Measurements from ENCODE around the gene PSMD11. TPM values are rescaled to one million over a fixed set of nuclear protein-coding genes. Genes with fewer than 3 reads are reported as not detected.
A peak's percentile ranks its signal among the peaks of the same experiment; 100 is the strongest.

PSMD11 gene
- total RNA-seq, 1 experiment from 2014 or later, result 169 TPM

DNA sequence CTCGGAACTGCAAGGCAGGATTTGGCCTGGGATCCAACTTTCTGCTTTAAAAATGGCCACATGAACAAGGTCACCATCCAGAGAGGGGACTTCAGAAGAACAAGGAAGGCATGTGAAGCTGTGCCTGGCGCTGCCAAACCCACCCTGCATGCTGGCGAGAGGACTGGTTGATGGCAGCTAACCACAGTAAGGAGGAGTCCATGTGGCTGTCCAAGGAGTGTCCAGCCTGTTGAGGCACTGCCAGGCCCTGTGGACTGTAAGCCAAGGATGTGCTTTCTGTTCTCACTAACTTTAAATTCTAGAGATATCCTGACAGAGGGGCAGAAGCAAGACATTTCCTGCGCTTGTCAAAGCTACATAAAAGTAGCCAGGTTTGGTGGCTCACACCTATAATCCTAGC lies 82.8 kb downstream of the PSMD11 start:
- no peak overlapping the region for H2BK5ac ChIP-seq (ENCODE audit: insufficient read length, low read length)
- H3K79me1 ChIP-seq (ENCODE audit: insufficient read depth, low read depth, low read length, poor library complexity, severe bottlenecking), result no peaks in the 10 kb centered on the region
- H4K91ac ChIP-seq (ENCODE audit: insufficient read length, low read depth, low read length), result no peak overlapping the region
- H3K4ac ChIP-seq (ENCODE audit: low read depth, low read length), result no peak overlapping the region
- no peak overlapping the region for H2AK5ac ChIP-seq (ENCODE audit: insufficient read length, low read length)
- Mint-ChIP-seq H3K4me1 (peaks cover 18 to 22% of the 10 kb centered on the region in 2 experiments), H3K27me3 (ENCODE audit: low read depth) (no peaks in the 10 kb centered on the region), H3K4me3 (no peak overlapping the region), H3K27ac (peak overlapping the region in 1 of 3 experiments; percentile 30; a peak in 2 of 7 replicates), H3K9me3 (no peaks in the 10 kb centered on the region), H3K36me3 (ENCODE audit: insufficient read depth in 1 of 3, low read depth in 3 of 3) (no peaks in the 10 kb centered on the region)
- no peaks in the 10 kb centered on the region for H3K79me2 ChIP-seq (ENCODE audit: insufficient read depth, low read length)
- H4K20me1 ChIP-seq (ENCODE audit: control insufficient read depth, insufficient read depth, insufficient read length), result no peaks in the 10 kb centered on the region
- H2BK20ac ChIP-seq (ENCODE audit: low read depth, low read length, poor library complexity, severe bottlenecking), result no peak overlapping the region
- H3K23me2 ChIP-seq (ENCODE audit: insufficient read length, low read depth, low read length, poor library complexity, severe bottlenecking), result no peaks in the 10 kb centered on the region
- no peak overlapping the region for H2BK15ac ChIP-seq (ENCODE audit: low read depth, low read length)
- TF ChIP-seq, protein P1, sequence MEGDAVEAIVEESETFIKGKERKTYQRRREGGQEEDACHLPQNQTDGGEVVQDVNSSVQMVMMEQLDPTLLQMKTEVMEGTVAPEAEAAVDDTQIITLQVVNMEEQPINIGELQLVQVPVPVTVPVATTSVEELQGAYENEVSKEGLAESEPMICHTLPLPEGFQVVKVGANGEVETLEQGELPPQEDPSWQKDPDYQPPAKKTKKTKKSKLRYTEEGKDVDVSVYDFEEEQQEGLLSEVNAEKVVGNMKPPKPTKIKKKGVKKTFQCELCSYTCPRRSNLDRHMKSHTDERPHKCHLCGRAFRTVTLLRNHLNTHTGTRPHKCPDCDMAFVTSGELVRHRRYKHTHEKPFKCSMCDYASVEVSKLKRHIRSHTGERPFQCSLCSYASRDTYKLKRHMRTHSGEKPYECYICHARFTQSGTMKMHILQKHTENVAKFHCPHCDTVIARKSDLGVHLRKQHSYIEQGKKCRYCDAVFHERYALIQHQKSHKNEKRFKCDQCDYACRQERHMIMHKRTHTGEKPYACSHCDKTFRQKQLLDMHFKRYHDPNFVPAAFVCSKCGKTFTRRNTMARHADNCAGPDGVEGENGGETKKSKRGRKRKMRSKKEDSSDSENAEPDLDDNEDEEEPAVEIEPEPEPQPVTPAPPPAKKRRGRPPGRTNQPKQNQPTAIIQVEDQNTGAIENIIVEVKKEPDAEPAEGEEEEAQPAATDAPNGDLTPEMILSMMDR (conservative IDR thresholded peaks at IDR 0.05), result no peak
- no peak overlapping the region for H3K27ac ChIP-seq (ENCODE audit: insufficient read length, low read depth, low read length)
- no peak for DNase-seq
- no peaks in the 10 kb centered on the region for H3K9me3 ChIP-seq (ENCODE audit: control insufficient read depth, low read depth, low read length)
- no peak overlapping the region for H2BK120ac ChIP-seq (ENCODE audit: low read depth, low read length, poor library complexity, severe bottlenecking)
- WGBS (ENCODE audit: extremely low coverage, insufficient read length, low lambda C conversion rate), result no CpG with 5 or more reads among the region's 4 CpGs
- H2BK12ac ChIP-seq (ENCODE audit: insufficient read length, low read depth, low read length), result no peak overlapping the region
- H3K27me3 ChIP-seq (ENCODE audit: insufficient read depth, low read length), result no peaks in the 10 kb centered on the region
- H4K5ac ChIP-seq (ENCODE audit: insufficient read length, low read depth, low read length), result no peak overlapping the region
- no peak overlapping the region for H2AFZ ChIP-seq (ENCODE audit: low read length)
- H3K56ac ChIP-seq (ENCODE audit: insufficient read length, low read depth, low read length), result no peak overlapping the region
- H3K14ac ChIP-seq (ENCODE audit: insufficient read depth, low read length), result no peak overlapping the region
- H3T11ph ChIP-seq (ENCODE audit: low read length), result no peak overlapping the region
- peaks cover 7% of the 10 kb centered on the region; the same call in 1 of the 2 replicates for H3K4me1 ChIP-seq (ENCODE audit: insufficient read depth, low read length)
- H3K4me2 ChIP-seq (ENCODE audit: insufficient read depth, insufficient read length, low read length), result no peak overlapping the region
- H3K23ac ChIP-seq (ENCODE audit: insufficient read length, low read depth, low read length), result no peak overlapping the region
- H3K18ac ChIP-seq (ENCODE audit: insufficient read length, low read depth, low read length), result no peak overlapping the region
- H3K9ac ChIP-seq (ENCODE audit: extremely low read depth, insufficient read length, low read length), result no peak overlapping the region
- no peak overlapping the region for H4K8ac ChIP-seq (replicated peaks; ENCODE audit: insufficient read length, low read depth, low read length)
